OCI-LY1 (cell line): ENCODE measurements around the gene NKAIN2.

Experiments
- H2AFZ ChIP-seq: fragments of 200-600 bp; sonication (generic), shearing (Covaris generic); 2 replicates; pipeline ENCODE4 v1.6.0; 2014; ENCODE audit warnings: antibody characterized with exemption, mild to moderate bottlenecking, low read length
- H3F3A ChIP-seq: fragments of 200-600 bp; sonication (generic), shearing (Covaris generic); 2 replicates; pipeline ENCODE4 v1.6.0; 2014; ENCODE audit warnings: mild to moderate bottlenecking, antibody characterized with exemption, low read length, moderate library complexity; ENCODE audit not compliant: insufficient read depth
- H3K27ac ChIP-seq: fragments of 200-600 bp; sonication (generic); 2 replicates; pipeline ENCODE4 v1.5.1; 2014; ENCODE audit warnings: low read length, mixed run types, mild to moderate bottlenecking, low read depth; ENCODE audit not compliant: poor library complexity, severe bottlenecking
- H3K27me3 ChIP-seq: fragments of 200-600 bp; sonication (generic); 2 replicates; pipeline ENCODE4 v1.6.0; 2014; ENCODE audit warnings: antibody characterized with exemption, mild to moderate bottlenecking, low read length, moderate library complexity; ENCODE audit not compliant: insufficient read depth
- H3K36me3 ChIP-seq: fragments of 200-600 bp; sonication (generic); 2 replicates; pipeline ENCODE4 v1.6.1; 2014; ENCODE audit warnings: mild to moderate bottlenecking, antibody characterized with exemption, low read length, moderate library complexity, mixed read lengths; ENCODE audit not compliant: insufficient read depth
- H3K4me1 ChIP-seq: fragments of 200-600 bp; sonication (generic); 2 replicates; pipeline ENCODE4 v1.5.1; 2014; ENCODE audit warnings: mild to moderate bottlenecking, low read length, moderate library complexity; ENCODE audit not compliant: insufficient read depth, severe bottlenecking
- H3K4me2 ChIP-seq: fragments of 200-600 bp; sonication (generic), shearing (Covaris generic); 2 replicates; pipeline ENCODE4 v1.6.1; 2014; ENCODE audit warnings: low read length
- H3K4me3 ChIP-seq: fragments of 200-600 bp; sonication (generic); 2 replicates; pipeline ENCODE4 v1.5.1; 2014; ENCODE audit warnings: low read length, low read depth, mild to moderate bottlenecking, mixed read lengths; ENCODE audit not compliant: poor library complexity, severe bottlenecking
- H3K79me2 ChIP-seq: fragments of 200-600 bp; shearing (Covaris generic); 2 replicates; pipeline ENCODE4 v1.6.1; 2016; ENCODE audit warnings: mixed run types, low read length, mixed read lengths; ENCODE audit not compliant: insufficient read depth
- H3K9ac ChIP-seq: fragments of 200-600 bp; sonication (generic), shearing (Covaris generic); 2 replicates; pipeline ENCODE4 v1.6.1; 2014; ENCODE audit warnings: mild to moderate bottlenecking, low read length, mixed read lengths
- H3K9me2 ChIP-seq: fragments of 200-600 bp; sonication (generic), shearing (Covaris generic); 2 replicates; pipeline ENCODE4 v1.6.1; 2014; ENCODE audit warnings: low read depth, mild to moderate bottlenecking, low read length, mixed read lengths
- H3K9me3 ChIP-seq: fragments of 200-600 bp; shearing (Covaris generic); 2 replicates; pipeline ENCODE4 v1.6.1; 2014; ENCODE audit warnings: low read length, mixed read lengths
- H4K20me1 ChIP-seq: fragments of 200-600 bp; sonication (generic), shearing (Covaris generic); 2 replicates; pipeline ENCODE4 v1.6.0; 2016; ENCODE audit warnings: mild to moderate bottlenecking, low read length; ENCODE audit not compliant: insufficient read depth
- CTCF ChIP-seq: fragments of 200-600 bp; sonication (generic), shearing (Covaris generic); IDR thresholded peaks from 2 replicates; pipeline ENCODE4 v1.5.1; 2017; ENCODE audit warnings: mild to moderate bottlenecking, antibody characterized with exemption, low read length, moderate library complexity, mixed read lengths
- EZH2 ChIP-seq: fragments of 200-600 bp; sonication (generic), shearing (Covaris generic); IDR thresholded peaks from 2 replicates; pipeline ENCODE4 v1.8.0; 2017; ENCODE audit warnings: borderline replicate concordance, mixed run types, mild to moderate bottlenecking, antibody characterized with exemption, low read length, moderate library complexity, mixed read lengths

NKAIN2 gene

GRCh38 chr6:124535299-124535698, 731.6 kb downstream of the NKAIN2 start:
- H3K9me3 ChIP-seq: no peaks in the 10 kb centered on the region
- H3K36me3 ChIP-seq: no peaks in the 10 kb centered on the region
- no peak overlapping the region for H3K4me2 ChIP-seq
- no peaks in the 10 kb centered on the region for H3K9me2 ChIP-seq
- H3K4me1 ChIP-seq: no peaks in the 10 kb centered on the region
- H3K79me2 ChIP-seq: no peaks in the 10 kb centered on the region
- no peak overlapping the region for H3K4me3 ChIP-seq
- no peak overlapping the region for H3K27ac ChIP-seq
- TF ChIP-seq EZH2 (no peak), CTCF (no peak)
- no peak overlapping the region for H3K9ac ChIP-seq
- H2AFZ ChIP-seq: no peak overlapping the region
- no peaks in the 10 kb centered on the region for H4K20me1 ChIP-seq
- no peaks in the 10 kb centered on the region for H3K27me3 ChIP-seq
- H3F3A ChIP-seq: no peaks in the 10 kb centered on the region

GRCh38 chr6:124535746-124536145, 732.1 kb downstream of the NKAIN2 start:
- no peaks in the 10 kb centered on the region for H4K20me1 ChIP-seq
- H3K9ac ChIP-seq: no peak overlapping the region
- no peak overlapping the region for H3K27ac ChIP-seq
- no peak for TF ChIP-seq EZH2
- no peaks in the 10 kb centered on the region for H3K9me3 ChIP-seq
- H3K9me2 ChIP-seq: no peaks in the 10 kb centered on the region
- no peaks in the 10 kb centered on the region for H3K79me2 ChIP-seq
- no peaks in the 10 kb centered on the region for H3K4me1 ChIP-seq
- H3F3A ChIP-seq: no peaks in the 10 kb centered on the region
- H2AFZ ChIP-seq: no peak overlapping the region
- H3K4me3 ChIP-seq: no peak overlapping the region
- H3K36me3 ChIP-seq: no peaks in the 10 kb centered on the region
- no peaks in the 10 kb centered on the region for H3K27me3 ChIP-seq
- H3K4me2 ChIP-seq: no peak overlapping the region

- Histone ChIP-seq H3K4me1 (no peaks in the 10 kb centered on the region), H3F3A (no peaks in the 10 kb centered on the region), H2AFZ (no peak overlapping the region), H3K9me2 (no peaks in the 10 kb centered on the region), H3K27me3 (no peaks in the 10 kb centered on the region), H4K20me1 (no peaks in the 10 kb centered on the region), H3K79me2 (no peaks in the 10 kb centered on the region), H3K4me3 (no peak overlapping the region), H3K9ac (no peak overlapping the region), H3K9me3 (no peaks in the 10 kb centered on the region), H3K36me3 (no peaks in the 10 kb centered on the region), H3K4me2 (no peak overlapping the region), H3K27ac (no peak overlapping the region)
- TF ChIP-seq CTCF (no peak), EZH2 (no peak)
Observed at GRCh38 chr6:124536157-124536841, 732.6 kb downstream of the NKAIN2 start.

- no peaks in the 10 kb centered on the region for H3K4me1 ChIP-seq
- no peaks in the 10 kb centered on the region for H3K27me3 ChIP-seq
- no peaks in the 10 kb centered on the region for H3K9me2 ChIP-seq
- no peak overlapping the region for H2AFZ ChIP-seq
- no peak overlapping the region for H3K9ac ChIP-seq
- no peaks in the 10 kb centered on the region for H3K36me3 ChIP-seq
- H3K4me3 ChIP-seq: no peak overlapping the region
- H3K9me3 ChIP-seq: no peaks in the 10 kb centered on the region
- no peaks in the 10 kb centered on the region for H3F3A ChIP-seq
- H3K27ac ChIP-seq: no peak overlapping the region
- no peaks in the 10 kb centered on the region for H4K20me1 ChIP-seq
- TF ChIP-seq CTCF (no peak), EZH2 (no peak)
- H3K4me2 ChIP-seq: no peak overlapping the region
- H3K79me2 ChIP-seq: no peaks in the 10 kb centered on the region
Observed at GRCh38 chr6:124536842-124537191, 733.2 kb downstream of the NKAIN2 start.
